Lower leg skin (tissue), 4 donors: ENCODE data around the gene CERK. TPM values are rescaled to one million over a fixed set of nuclear protein-coding genes. Genes with fewer than 3 reads are reported as not detected.

Experiments used
- DNase-seq, 2 donors: peaks; one replicate each; pipeline ENCODE4 v3.0.0-alpha.2; 2019; ENCODE audit warnings: low spot score in 2 of 2
- H3K4me3 ChIP-seq: fragments of 200-600 bp; sonication (generic); 2 replicates; pipeline ENCODE4 v1.5.1; 2017; ENCODE audit warnings: mild to moderate bottlenecking, low read depth; ENCODE audit not compliant: poor library complexity, severe bottlenecking
- CTCF ChIP-seq, 3 donors: fragments of 450-650 bp; IDR thresholded peaks; one replicate each; pipeline ENCODE4 v1.5.1; 2016; ENCODE audit warnings: antibody characterized with exemption in 3 of 3, mild to moderate bottlenecking in 3 of 3, moderate library complexity in 2 of 3
- POLR2A ChIP-seq, 2 donors: fragments of 450-650 bp; IDR thresholded peaks; one replicate each; pipeline ENCODE4 v1.6.1; 2016 to 2017; ENCODE audit warnings: antibody characterized with exemption in 2 of 2, mild to moderate bottlenecking in 1 of 2, moderate library complexity in 1 of 2
- WGBS, 2 donors: methylation state at CpG; one replicate each; pipeline ENCODE4 v1.1.5; 2018; 5-methylcytosine and 5-hydroxymethylcytosine counted together
- intact Hi-C: fragments of 100-400 bp; cut with DNase I; formaldehyde crosslinking; loops from one replicate; pipeline ENCODE4 v1.15.0; 2023; ENCODE audit warnings: low total_unique reads
- total RNA-seq, 4 donors: library from RNA; depleted of rRNA; stranded (reverse); fragments of >200 nt; gene quantifications; one replicate each; pipeline ENCODE4 v1.1.0, GENCODE V29; 2016

Gene CERK
- total RNA-seq, 4 donors from 2014 or later, result 38.9 to 49.6 (median 41.5) TPM

GRCh38 chr22:46767249-46767985 lies 29.4 kb upstream of the CERK start:
- intact Hi-C loops, result no loop called here
- 93 to 96% methylated on average over 11 of the region's 11 CpGs for WGBS, 2 donors
- DNase-seq, result no peak
- H3K4me3 ChIP-seq, result no peak overlapping the region
- no peak for TF ChIP-seq POLR2A (IDR thresholded peaks at IDR 0.05)
- no peak for TF ChIP-seq CTCF (IDR thresholded peaks at IDR 0.05)

GRCh38 chr22:46766611-46767010 lies 28.6 kb upstream of the CERK start:
- TF ChIP-seq CTCF (IDR thresholded peaks at IDR 0.05), result no peak
- no peak for TF ChIP-seq POLR2A (IDR thresholded peaks at IDR 0.05)
- DNase-seq, result no peak
- no peak overlapping the region for H3K4me3 ChIP-seq
- intact Hi-C loops, result no loop called here
- WGBS, 2 donors, result 94 to 96% methylated on average over 8 of the region's 8 CpGs

GRCh38 chr22:46764779-46765485 lies 26.9 kb upstream of the CERK start:
- DNase-seq, result no peak
- intact Hi-C loops, result no loop called here
- TF ChIP-seq CTCF (IDR thresholded peaks at IDR 0.05), result no peak
- no peak for TF ChIP-seq POLR2A (IDR thresholded peaks at IDR 0.05)
- 76 to 82% methylated on average over 6 of the region's 6 CpGs for WGBS, 2 donors
- no peak overlapping the region for H3K4me3 ChIP-seq

- TF ChIP-seq CTCF (IDR thresholded peaks at IDR 0.05) (no peak), POLR2A (IDR thresholded peaks at IDR 0.05) (no peak)
- 87 to 88% methylated on average over 6 of the region's 6 CpGs for WGBS, 2 donors
- DNase-seq, result no peak
- no peak overlapping the region for H3K4me3 ChIP-seq
- intact Hi-C loops, result no loop called here
These were observed 26.2 kb upstream of the CERK start for GRCh38 chr22:46764140-46764680.

GRCh38 chr22:46763051-46763705 lies 25.1 kb upstream of the CERK start:
- 10% methylated on average over 12 to 13 of the region's 13 CpGs for WGBS, 2 donors
- peak in 1 of 2 donors; percentile 91 for DNase-seq
- intact Hi-C loops, result no loop called here
- TF ChIP-seq CTCF (IDR thresholded peaks at IDR 0.05), result no peak
- no peak for TF ChIP-seq POLR2A (IDR thresholded peaks at IDR 0.05)
- peak overlapping the region; percentile 99 for H3K4me3 ChIP-seq
